Endothelial cell of umbilical vein (primary cell): Measurements from ENCODE around the gene RIC1. TPM values are rescaled to one million over a fixed set of nuclear protein-coding genes. Genes with fewer than 3 reads are reported as not detected.

Experiments
- BruUV-seq: library from RNA; stranded (reverse); fragments of 400-500 nt; replicated peaks from 2 replicates; lab custom pipeline; 2021; lab: Mats Ljungman, UMichigan
- CTCF ChIA-PET: fragments of 300-600, 350-600 bp; sonication (Branson Sonifier 250); formaldehyde crosslinking; loops from one replicate; lab custom pipeline; 2021; ENCODE audit warnings: antibody characterized with exemption, inconsistent platforms; lab: Charles Lee
- POLR2A ChIA-PET: fragments of 300-600, 350-600 bp; sonication (Branson Sonifier 250); formaldehyde crosslinking; loops from one replicate; lab custom pipeline; 2021; ENCODE audit warnings: antibody characterized with exemption, inconsistent platforms; lab: Charles Lee
- DNase-seq: peaks from one replicate; pipeline ENCODE4 v3.0.0-alpha.2; 2011; ENCODE audit warnings: low read depth, low spot score
- FAIRE-seq: peaks from 2 replicates; lab custom pipeline; 2011; peaks lifted over from hg19 to GRCh38; lab: Jason Lieb, UNC
- H2AFZ ChIP-seq: 2 replicates; pipeline ENCODE4 v1.6.0; 2012; ENCODE audit warnings: low read depth, low read length, control low read depth, inconsistent platforms
- H3K27ac ChIP-seq: 2 replicates; pipeline ENCODE4 v1.5.1; 2011; ENCODE audit warnings: low read depth, mild to moderate bottlenecking, control low read depth, low read length, moderate library complexity; ENCODE audit not compliant: insufficient read depth
- H3K27me3 ChIP-seq, 2 experiments: 2 replicates each; pipeline versions ENCODE4 v1.6.0 to v1.6.1; 2011; ENCODE audit warnings: low read length in 2 of 2, mixed read lengths in 1 of 2; ENCODE audit not compliant: control insufficient read depth in 2 of 2, insufficient read depth in 2 of 2
- H3K36me3 ChIP-seq, 2 experiments: 2 replicates in 1 of 2; 3 replicates in 1 of 2; pipeline ENCODE4 v1.5.1; 2011; ENCODE audit warnings: low read length in 2 of 2, mild to moderate bottlenecking in 1 of 2, moderate library complexity in 1 of 2; ENCODE audit not compliant: control insufficient read depth in 2 of 2, insufficient read depth in 2 of 2; ENCODE audit errors: extremely low read depth in 1 of 2
- H3K4me1 ChIP-seq: 3 replicates; pipeline ENCODE4 v1.5.1; 2011; ENCODE audit warnings: mild to moderate bottlenecking, low read length; ENCODE audit not compliant: control insufficient read depth, insufficient read depth; ENCODE audit errors: extremely low read depth
- H3K4me2 ChIP-seq: 2 replicates; pipeline ENCODE4 v1.6.1; 2011; ENCODE audit warnings: low read length, control low read depth, mixed read lengths; ENCODE audit not compliant: insufficient read depth
- H3K4me3 ChIP-seq, 3 experiments: fragments of 200-600 bp in 1 of 3; sonication (generic), shearing (Covaris generic) in 1 of 3; replicated peaks in 1 of 3; 2 replicates each; pipeline ENCODE4 v1.5.1; 2011 to 2016; ENCODE audit warnings: control low read depth in 3 of 3, low read length in 3 of 3, mild to moderate bottlenecking in 2 of 3, inconsistent platforms in 1 of 3, low read depth in 1 of 3, moderate library complexity in 1 of 3; ENCODE audit not compliant: insufficient read depth in 1 of 3
- H3K79me2 ChIP-seq: 2 replicates; pipeline ENCODE4 v1.6.0; 2012; ENCODE audit warnings: low read length, inconsistent platforms; ENCODE audit not compliant: control insufficient read depth, insufficient read depth
- H3K9ac ChIP-seq: replicated peaks from 2 replicates; pipeline ENCODE3; 2011; ENCODE audit warnings: low read length, control low read depth; ENCODE audit not compliant: insufficient read depth; ENCODE audit errors: extremely low read depth
- H3K9me1 ChIP-seq: replicated peaks from 3 replicates; pipeline ENCODE4 v1.6.0; 2011; ENCODE audit warnings: mild to moderate bottlenecking, low read length; ENCODE audit not compliant: control insufficient read depth, insufficient read depth; ENCODE audit errors: extremely low read depth
- H3K9me3 ChIP-seq: replicated peaks from 2 replicates; pipeline ENCODE4 v1.5.1; 2012; ENCODE audit warnings: low read length, inconsistent platforms; ENCODE audit not compliant: control insufficient read depth, insufficient read depth
- H4K20me1 ChIP-seq: replicated peaks from 2 replicates; pipeline ENCODE3; 2011; ENCODE audit warnings: mild to moderate bottlenecking, low read length; ENCODE audit not compliant: control insufficient read depth, insufficient read depth; ENCODE audit errors: extremely low read depth
- CTCF ChIP-seq, 2 donors: IDR thresholded peaks; 1 replicate in 1 of 2; 2 replicates in 1 of 2; pipeline ENCODE4 v1.5.1; 2011; ENCODE audit warnings: low read length in 2 of 2, mild to moderate bottlenecking in 2 of 2, moderate library complexity in 2 of 2, control low read depth in 1 of 2, inconsistent platforms in 1 of 2, low read depth in 1 of 2; ENCODE audit not compliant: insufficient read depth in 1 of 2; ENCODE audit errors: extremely low read depth in 1 of 2
- EZH2 ChIP-seq: IDR thresholded peaks from 2 replicates; pipeline ENCODE4 v1.6.1; 2012; ENCODE audit warnings: borderline replicate concordance, low read depth, mild to moderate bottlenecking, moderate library complexity, low read length, inconsistent platforms; ENCODE audit not compliant: severe bottlenecking
- FOS ChIP-seq: IDR thresholded peaks from 2 replicates; pipeline ENCODE4 v1.6.1; 2011; ENCODE audit warnings: mild to moderate bottlenecking, low read length, moderate library complexity, borderline replicate concordance; ENCODE audit not compliant: insufficient read depth
- GATA2 ChIP-seq: IDR thresholded peaks from 2 replicates; pipeline ENCODE4 v1.7.0; 2011; ENCODE audit warnings: low read depth, mild to moderate bottlenecking, moderate library complexity, mixed read lengths, low read length; ENCODE audit not compliant: insufficient read length, insufficient read depth
- JUN ChIP-seq: IDR thresholded peaks from 2 replicates; pipeline ENCODE4 v1.6.1; 2011; ENCODE audit warnings: borderline replicate concordance, low read depth; ENCODE audit not compliant: insufficient read length, insufficient read depth
- MAX ChIP-seq: IDR thresholded peaks from 2 replicates; pipeline ENCODE4 v1.6.1; 2011; ENCODE audit not compliant: insufficient read depth, insufficient read length
- MYC ChIP-seq: IDR thresholded peaks from one replicate; pipeline ENCODE4 v1.6.1; 2011; ENCODE audit warnings: mild to moderate bottlenecking, low read depth, low read length
- POLR2A ChIP-seq: IDR thresholded peaks from 2 replicates; pipeline ENCODE4 v1.6.1; 2012; ENCODE audit warnings: low read depth, mild to moderate bottlenecking, control low read depth, low read length
- POLR2AphosphoS5 ChIP-seq: IDR thresholded peaks from 2 replicates; pipeline ENCODE4 v1.6.1; 2012; ENCODE audit warnings: low read depth, mild to moderate bottlenecking, control low read depth, low read length, moderate library complexity; ENCODE audit not compliant: insufficient read depth
- dilution Hi-C: fragments of 300-500 bp; cut with MboI; formaldehyde crosslinking; loops from one replicate; pipeline ENCODE4 v1.15.0; 2019; ENCODE audit warnings: low sequenced_read_pairs; ENCODE audit not compliant: extremely low pct_ligation_motif_present
- intact Hi-C: fragments of 100-400 bp; cut with micrococcal nuclease; formaldehyde crosslinking; loops from one replicate; pipeline ENCODE4 v1.10.0; 2022
- polyA plus RNA-seq, 4 experiments: library from polyadenylated mRNA; depleted of rRNA in 3 of 4; stranded (reverse) in 3 of 4; unstranded in 1 of 4; fragments of >200 nt; gene quantifications; 2 replicates each; pipeline versions ENCODE4 v1.2.1 to v1.2.3, GENCODE V29; 2011 to 2012; ENCODE audit warnings: missing spikeins in 1 of 4
- total RNA-seq: library from RNA; stranded (reverse); gene quantifications from 2 replicates; pipeline ENCODE4 v1.2.3, GENCODE V29; 2021

The RIC1 gene
- total and polyA plus RNA-seq, 2 donors (not counting 3 experiments of a cell fraction or from before 2014, with no cell fraction given), result 14.0 to 23.5 TPM

GRCh38 chr9:5712651-5713390, 83.9 kb downstream of the RIC1 start:
- Histone ChIP-seq H3K79me2 (peaks cover 5% of the 10 kb centered on the region), H3K4me3 (no peak overlapping the region), H3K9me3 (no peaks in the 10 kb centered on the region), H3K27me3 (no peaks in the 10 kb centered on the region), H3K4me2 (no peak overlapping the region), H3K9me1 (no peaks in the 10 kb centered on the region), H4K20me1 (no peaks in the 10 kb centered on the region), H2AFZ (no peak overlapping the region), H3K4me1 (peaks cover under 1% of the 10 kb centered on the region), H3K27ac (no peak overlapping the region), H3K36me3 (peaks cover 0 to 7% of the 10 kb centered on the region in 2 experiments), H3K9ac (no peak overlapping the region)
- intact Hi-C loops, result no loop called here
- CTCF ChIA-PET, result interaction anchor here (1.1 kb wide), 1 partner anchor 11 kb away, joined by 3 read pairs; no protein-coding TSS in a partner anchor
- no TSS peak for BruUV-seq
- POLR2A ChIA-PET, result no interaction called here
- DNase-seq (no peak), FAIRE-seq (no peak)
- no peak for TF ChIP-seq JUN
- no peak for TF ChIP-seq MAX
- TF ChIP-seq FOS, result no peak
- no peak for TF ChIP-seq EZH2
- no peak for TF ChIP-seq GATA2
- no peak for TF ChIP-seq POLR2AphosphoS5
- TF ChIP-seq POLR2A, result no peak
- TF ChIP-seq CTCF (IDR thresholded peaks at IDR 0.05; ENCODE audit: extremely low read depth in 1 of 2, insufficient read depth in 1 of 2, low read depth in 1 of 2, low read length in 2 of 2), result no peak
- no peak for TF ChIP-seq MYC
- dilution Hi-C loops, result no loop called here
